Mesenteric fat pad (tissue), 1 donor: Measurements from ENCODE around the gene DERA. TPM values are rescaled to one million over a fixed set of nuclear protein-coding genes. Genes with fewer than 3 reads are reported as not detected.

Experiments
- DNase-seq: peaks from one replicate; pipeline ENCODE4 v3.0.0-alpha.2; 2020; ENCODE audit warnings: low spot score
- total RNA-seq: library from RNA; stranded (reverse); fragmentation: NEBNext Ultra II Directional; extraction: Animal tissue kit (Norgen Biotek cat#: 25700); gene quantifications from one replicate; pipeline ENCODE4 v1.2.1, GENCODE V29; 2021
- donor health status: DM: yes; HTN: yes; CAD: no.

Gene DERA
- total RNA-seq, 1 donor from 2014 or later = 34.2 TPM

DNA sequence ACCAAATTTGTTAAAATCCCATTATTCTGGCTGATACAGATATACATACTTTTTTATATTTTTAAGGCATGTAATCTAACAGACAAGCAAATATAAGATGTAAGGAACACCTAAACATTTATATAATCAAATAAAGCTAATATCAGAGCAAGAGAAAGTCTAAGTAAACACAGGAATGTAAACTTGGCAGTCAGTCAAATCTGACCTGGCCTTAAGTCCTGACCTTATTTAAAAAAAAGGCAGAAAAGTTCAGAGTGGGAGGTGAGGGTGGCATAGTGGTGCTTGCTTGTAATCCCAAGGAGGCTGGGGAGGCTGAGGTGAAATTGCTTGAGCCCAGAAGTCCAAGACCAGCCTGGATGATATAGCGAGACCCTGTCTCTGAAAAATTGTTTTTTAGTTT is 152.6 kb downstream of the DERA start:
- DNase-seq = no peak

- no peak for DNase-seq
These were observed 159.0 kb downstream of the DERA start for GRCh38 chr12:16070113-16070512.

DNA sequence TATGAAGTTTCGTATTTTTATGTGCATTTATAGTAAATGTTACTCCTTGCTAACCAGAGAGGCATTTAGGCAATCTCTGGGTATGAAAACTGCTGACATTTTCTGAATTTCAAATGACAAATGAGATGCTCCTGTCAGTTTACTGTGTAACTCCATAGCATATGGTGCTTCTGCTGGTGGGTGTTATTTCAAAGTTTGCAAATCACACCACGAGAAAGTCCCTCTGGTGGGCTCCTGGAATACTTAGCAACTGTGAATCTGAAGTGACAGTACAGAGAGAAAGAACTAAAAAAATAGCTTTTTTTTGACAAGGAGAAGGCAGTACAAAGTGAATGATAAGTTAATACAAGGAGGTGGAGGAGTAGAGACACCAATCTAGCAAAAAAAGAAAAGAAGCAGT is 161.5 kb downstream of the DERA start:
- DNase-seq = no peak

- DNase-seq = no peak
These were observed 163.8 kb downstream of the DERA start for GRCh38 chr12:16074894-16075293.

- no peak for DNase-seq
These were observed 164.8 kb downstream of the DERA start for GRCh38 chr12:16075887-16076286.

GRCh38 chr12:16076557-16076956 is 165.4 kb downstream of the DERA start:
- no peak for DNase-seq

DNA sequence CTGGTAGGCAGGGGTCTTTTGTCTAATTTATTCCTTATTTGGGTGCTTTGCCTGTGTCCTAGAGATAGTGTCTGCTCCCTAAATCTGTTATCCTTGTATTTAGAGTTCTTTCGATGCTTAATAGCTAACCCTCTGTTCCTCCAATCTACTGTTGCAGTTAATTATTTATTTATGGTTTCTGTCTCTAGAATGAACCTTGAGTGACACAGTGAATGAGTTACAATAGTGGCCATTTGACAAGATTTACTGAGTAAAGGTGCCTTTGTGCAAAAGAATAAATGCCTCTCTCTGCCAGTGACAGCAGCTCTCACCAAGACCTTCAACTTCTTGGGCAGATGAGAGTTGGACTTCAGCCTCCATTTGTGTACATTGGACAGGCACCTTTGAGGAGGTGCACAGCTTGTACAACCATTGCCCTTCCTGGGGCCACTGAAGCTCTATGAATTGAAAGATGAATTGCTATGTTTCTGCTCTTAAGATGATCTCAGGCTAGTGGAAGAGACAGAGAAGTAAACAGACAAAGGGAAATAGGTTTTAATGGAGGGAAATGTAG is 165.9 kb downstream of the DERA start:
- no peak for DNase-seq

DNA sequence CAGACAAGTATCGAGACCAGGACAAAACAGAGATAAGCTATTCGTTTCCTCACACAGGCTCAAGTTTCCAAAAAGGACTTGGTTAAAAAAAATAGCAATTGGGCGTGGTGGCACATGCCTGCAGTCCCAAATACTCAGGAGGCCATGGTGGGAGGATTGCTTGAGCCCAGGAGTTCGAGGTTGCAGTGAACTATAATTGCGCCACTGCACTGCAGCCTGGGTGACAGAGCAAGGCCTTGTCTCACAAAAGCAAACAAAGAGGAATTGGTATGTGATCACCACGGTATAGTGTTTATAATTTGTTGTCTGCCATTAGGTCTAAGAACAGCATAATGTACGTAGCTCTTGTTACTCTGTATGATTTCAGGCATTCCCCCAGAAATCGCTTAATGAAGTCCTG is 175.3 kb downstream of the DERA start:
- no peak for DNase-seq

GRCh38 chr12:16086942-16087341 is 175.8 kb downstream of the DERA start:
- no peak for DNase-seq

Other genes with a start within 250 kb of the DERA start
- gene EPS8, start 121.9 kb upstream of the DERA start, total RNA-seq = 299 TPM
- 109 TPM for gene STRAP, start 28.9 kb upstream of the DERA start, total RNA-seq